GM23338 (cell line): ENCODE data around the gene AVPR2.

Experiments
- CTCF ChIP-seq, 2 experiments: fragments of 200-600 bp in 1 of 2; sonication (generic) in 1 of 2; conservative IDR thresholded peaks; 2 replicates each; pipeline versions ENCODE4 v1.5.1 to v1.6.1; 2016 to 2017; ENCODE audit warnings: antibody characterized with exemption in 2 of 2, low read depth in 2 of 2, mild to moderate bottlenecking in 2 of 2, moderate library complexity in 1 of 2
- EZH2 ChIP-seq: fragments of 200-600 bp; sonication (generic); IDR thresholded peaks from one replicate; pipeline ENCODE4 v1.8.0; 2017; ENCODE audit warnings: antibody characterized with exemption, mild to moderate bottlenecking, low read depth; ENCODE audit not compliant: unreplicated experiment
- REST ChIP-seq: IDR thresholded peaks from one replicate; pipeline ENCODE4 v1.6.1; 2018; ENCODE audit warnings: antibody characterized with exemption; ENCODE audit not compliant: unreplicated experiment

- no peak for TF ChIP-seq REST
- TF ChIP-seq CTCF (conservative IDR thresholded peaks at IDR 0.05; ENCODE audit: low read depth in 2 of 2) = no peak
- TF ChIP-seq EZH2 = no peak
These were observed 24.6 kb upstream of the AVPR2 start for GRCh38 chrX:153879741-153880439.
